ENCODE measurements around the gene ZEB2.

DNA sequence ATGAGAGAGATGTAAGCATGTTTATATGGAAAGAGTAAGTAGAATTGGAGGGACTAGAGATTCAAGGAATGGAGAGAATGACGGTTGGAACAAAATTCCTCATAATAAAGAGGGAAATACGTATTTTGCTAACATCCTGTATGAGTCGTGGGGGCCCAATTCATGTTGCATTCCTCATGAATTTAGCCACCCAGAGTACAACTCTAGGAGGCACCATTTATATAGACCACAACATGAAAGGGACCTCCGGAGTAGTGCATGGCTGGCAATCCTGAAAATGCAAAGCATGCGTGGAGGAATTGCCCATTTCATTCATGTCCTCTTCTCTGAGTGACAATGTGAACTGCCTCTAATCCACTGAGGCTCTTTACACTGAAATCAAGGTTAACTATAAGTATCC, 168.2 kb downstream of the ZEB2 start:
- TF ChIP-seq CTCF (IDR thresholded peaks at IDR 0.05): no peak
- TF ChIP-seq POLR2A (IDR thresholded peaks at IDR 0.05): no peak
